ENCODE data around the gene AOPEP. TPM values are rescaled to one million over a fixed set of nuclear protein-coding genes. Genes with fewer than 3 reads are reported as not detected.

Gene AOPEP
- total RNA-seq, 4 donors from 2014 or later, result 305 to 458 (median 419) TPM

GRCh38 chr9:95083086-95083768 is 356.7 kb downstream of the AOPEP start:
- H3K27ac ChIP-seq (replicated peaks in 1 of 4), result peak overlapping the region; percentile 86 to 95 (median 86)
- H3K4me1 ChIP-seq, result peaks cover 91 to 100% (median 99%) of the 10 kb centered on the region in 4 donors
- H3K27me3 ChIP-seq, result no peaks in the 10 kb centered on the region
- intact Hi-C loops (cut with DNase I), result loop anchor here (10.0 kb wide), 1 partner anchor 298 kb away; no protein-coding TSS in a partner anchor
- TF ChIP-seq EP300 (IDR thresholded peaks at IDR 0.05) (no peak), POLR2A (IDR thresholded peaks at IDR 0.05; ENCODE audit: low read depth) (no peak), POLR2AphosphoS5 (IDR thresholded peaks at IDR 0.05) (peak; percentile 39 to 49)
- TF ChIP-seq, protein P1, sequence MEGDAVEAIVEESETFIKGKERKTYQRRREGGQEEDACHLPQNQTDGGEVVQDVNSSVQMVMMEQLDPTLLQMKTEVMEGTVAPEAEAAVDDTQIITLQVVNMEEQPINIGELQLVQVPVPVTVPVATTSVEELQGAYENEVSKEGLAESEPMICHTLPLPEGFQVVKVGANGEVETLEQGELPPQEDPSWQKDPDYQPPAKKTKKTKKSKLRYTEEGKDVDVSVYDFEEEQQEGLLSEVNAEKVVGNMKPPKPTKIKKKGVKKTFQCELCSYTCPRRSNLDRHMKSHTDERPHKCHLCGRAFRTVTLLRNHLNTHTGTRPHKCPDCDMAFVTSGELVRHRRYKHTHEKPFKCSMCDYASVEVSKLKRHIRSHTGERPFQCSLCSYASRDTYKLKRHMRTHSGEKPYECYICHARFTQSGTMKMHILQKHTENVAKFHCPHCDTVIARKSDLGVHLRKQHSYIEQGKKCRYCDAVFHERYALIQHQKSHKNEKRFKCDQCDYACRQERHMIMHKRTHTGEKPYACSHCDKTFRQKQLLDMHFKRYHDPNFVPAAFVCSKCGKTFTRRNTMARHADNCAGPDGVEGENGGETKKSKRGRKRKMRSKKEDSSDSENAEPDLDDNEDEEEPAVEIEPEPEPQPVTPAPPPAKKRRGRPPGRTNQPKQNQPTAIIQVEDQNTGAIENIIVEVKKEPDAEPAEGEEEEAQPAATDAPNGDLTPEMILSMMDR (IDR thresholded peaks at IDR 0.05), result no peak
- H3K9me3 ChIP-seq, result no peaks in the 10 kb centered on the region
- WGBS, result 85% methylated on average over 33 of the region's 39 CpGs
- peaks cover 39 to 91% (median 65%) of the 10 kb centered on the region in 4 donors for H3K36me3 ChIP-seq
- no peak overlapping the region for H3K4me3 ChIP-seq
- DNase-seq (ENCODE audit: extremely low spot score), result no peak

- Histone ChIP-seq H3K36me3 (peaks cover 39 to 96% (median 67%) of the 10 kb centered on the region in 4 donors), H3K9me3 (no peaks in the 10 kb centered on the region), H3K4me1 (peaks cover 91 to 100% (median 99%) of the 10 kb centered on the region in 4 donors), H3K27me3 (no peaks in the 10 kb centered on the region), H3K27ac (replicated peaks in 1 of 4) (peak overlapping the region; percentile 86 to 95 (median 86)), H3K4me3 (no peak overlapping the region)
- WGBS, result 73% methylated on average over 19 of the region's 19 CpGs
- intact Hi-C loops (cut with DNase I), result loop anchor here (10.0 kb wide), 1 partner anchor 300 kb away; no protein-coding TSS in a partner anchor
- no peak for TF ChIP-seq POLR2A (IDR thresholded peaks at IDR 0.05; ENCODE audit: low read depth)
- TF ChIP-seq, protein P1 (IDR thresholded peaks at IDR 0.05), result no peak
- peak; percentile 63 to 74 for TF ChIP-seq POLR2AphosphoS5 (IDR thresholded peaks at IDR 0.05)
- no peak for TF ChIP-seq EP300 (IDR thresholded peaks at IDR 0.05)
- no peak for DNase-seq (ENCODE audit: extremely low spot score)
Observed at GRCh38 chr9:95084254-95084934, 357.9 kb downstream of the AOPEP start.

DNA sequence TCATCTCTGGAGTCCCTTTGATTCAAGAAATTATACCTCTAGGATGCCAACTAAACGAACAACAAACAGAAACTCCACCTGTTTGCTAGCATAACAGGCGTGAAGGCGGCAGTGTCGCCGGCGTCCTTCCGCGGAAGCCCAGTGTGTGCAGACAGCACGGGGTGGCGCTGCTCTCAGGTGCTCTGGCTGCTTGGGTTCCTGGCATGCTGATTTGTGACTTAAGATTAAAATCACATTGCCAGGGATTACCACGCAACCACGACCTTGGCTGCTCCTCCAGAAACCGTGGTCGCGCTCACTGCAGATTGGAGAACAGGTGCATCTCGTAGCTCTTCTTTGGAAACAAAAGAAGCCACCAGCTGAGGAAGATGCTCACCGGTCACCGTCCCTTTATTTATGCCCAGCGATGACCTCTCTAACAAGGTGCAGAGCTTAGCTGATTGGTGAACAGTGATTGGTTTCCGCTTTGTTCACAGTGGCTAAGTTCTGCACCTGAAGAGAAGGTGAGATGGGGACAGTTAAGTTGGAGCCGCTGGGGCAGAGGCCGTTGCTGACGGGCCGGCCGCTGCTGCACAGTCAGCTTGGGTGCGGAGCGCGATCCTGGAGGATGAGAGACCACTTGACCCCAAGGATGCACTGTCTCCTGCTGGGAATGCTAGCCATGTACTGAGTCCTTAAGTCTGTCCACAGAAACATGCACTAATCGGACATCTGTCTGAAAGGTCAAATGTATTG is 358.7 kb downstream of the AOPEP start:
- H3K36me3 ChIP-seq, result peaks cover 39 to 94% (median 67%) of the 10 kb centered on the region in 4 donors

More for the DNA sequence above, 358.7 kb downstream of the AOPEP start:
- TF ChIP-seq POLR2AphosphoS5 (IDR thresholded peaks at IDR 0.05) (no peak), POLR2A (IDR thresholded peaks at IDR 0.05; ENCODE audit: low read depth) (no peak), EP300 (IDR thresholded peaks at IDR 0.05) (no peak)
- TF ChIP-seq, protein P1 (IDR thresholded peaks at IDR 0.05), result no peak
- peak overlapping the region; percentile 86 to 95 (median 86) for H3K27ac ChIP-seq (replicated peaks in 1 of 4)
- intact Hi-C loops (cut with DNase I), result loop anchor here (10.0 kb wide), 1 partner anchor 300 kb away; no protein-coding TSS in a partner anchor
- no peak overlapping the region for H3K4me3 ChIP-seq
- no peaks in the 10 kb centered on the region for H3K27me3 ChIP-seq
- 90% methylated on average over 29 of the region's 29 CpGs for WGBS
- no peaks in the 10 kb centered on the region for H3K9me3 ChIP-seq
- H3K4me1 ChIP-seq, result peaks cover 91 to 100% (median 99%) of the 10 kb centered on the region in 4 donors
- DNase-seq (ENCODE audit: extremely low spot score), result no peak

Data from esophagus muscularis mucosa (tissue), 4 donors.